GM12873 (cell line): ENCODE results near the gene TM4SF1.

Experiments
- TF ChIP-seq, protein P1 (sequence below): IDR thresholded peaks from 2 replicates; pipeline ENCODE4 v1.5.1; 2012; ENCODE audit warnings: low read depth, mild to moderate bottlenecking, moderate library complexity, low read length, control low read depth; ENCODE audit not compliant: insufficient read depth; ENCODE audit errors: missing control alignments

Gene TM4SF1

GRCh38 chr3:149321136-149321535 lies 56.3 kb downstream of the TM4SF1 start:
- TF ChIP-seq, protein P1, sequence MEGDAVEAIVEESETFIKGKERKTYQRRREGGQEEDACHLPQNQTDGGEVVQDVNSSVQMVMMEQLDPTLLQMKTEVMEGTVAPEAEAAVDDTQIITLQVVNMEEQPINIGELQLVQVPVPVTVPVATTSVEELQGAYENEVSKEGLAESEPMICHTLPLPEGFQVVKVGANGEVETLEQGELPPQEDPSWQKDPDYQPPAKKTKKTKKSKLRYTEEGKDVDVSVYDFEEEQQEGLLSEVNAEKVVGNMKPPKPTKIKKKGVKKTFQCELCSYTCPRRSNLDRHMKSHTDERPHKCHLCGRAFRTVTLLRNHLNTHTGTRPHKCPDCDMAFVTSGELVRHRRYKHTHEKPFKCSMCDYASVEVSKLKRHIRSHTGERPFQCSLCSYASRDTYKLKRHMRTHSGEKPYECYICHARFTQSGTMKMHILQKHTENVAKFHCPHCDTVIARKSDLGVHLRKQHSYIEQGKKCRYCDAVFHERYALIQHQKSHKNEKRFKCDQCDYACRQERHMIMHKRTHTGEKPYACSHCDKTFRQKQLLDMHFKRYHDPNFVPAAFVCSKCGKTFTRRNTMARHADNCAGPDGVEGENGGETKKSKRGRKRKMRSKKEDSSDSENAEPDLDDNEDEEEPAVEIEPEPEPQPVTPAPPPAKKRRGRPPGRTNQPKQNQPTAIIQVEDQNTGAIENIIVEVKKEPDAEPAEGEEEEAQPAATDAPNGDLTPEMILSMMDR = no peak

- TF ChIP-seq, protein P1 = no peak
Observed at GRCh38 chr3:149319750-149320149, 57.7 kb downstream of the TM4SF1 start.
